HG03159 (cell line): ENCODE results near the gene IL22RA2.

Experiments
- ATAC-seq: cut with Tn5 transposase; IDR thresholded peaks from one replicate; pipeline ENCODE4 v1.9.1; 2021; ENCODE audit warnings: mild to moderate bottlenecking, moderate library complexity; ENCODE audit not compliant: unreplicated experiment

The IL22RA2 gene

GRCh38 chr6:137197684-137198645, 24.5 kb upstream of the IL22RA2 start:
- no peak for ATAC-seq

DNA sequence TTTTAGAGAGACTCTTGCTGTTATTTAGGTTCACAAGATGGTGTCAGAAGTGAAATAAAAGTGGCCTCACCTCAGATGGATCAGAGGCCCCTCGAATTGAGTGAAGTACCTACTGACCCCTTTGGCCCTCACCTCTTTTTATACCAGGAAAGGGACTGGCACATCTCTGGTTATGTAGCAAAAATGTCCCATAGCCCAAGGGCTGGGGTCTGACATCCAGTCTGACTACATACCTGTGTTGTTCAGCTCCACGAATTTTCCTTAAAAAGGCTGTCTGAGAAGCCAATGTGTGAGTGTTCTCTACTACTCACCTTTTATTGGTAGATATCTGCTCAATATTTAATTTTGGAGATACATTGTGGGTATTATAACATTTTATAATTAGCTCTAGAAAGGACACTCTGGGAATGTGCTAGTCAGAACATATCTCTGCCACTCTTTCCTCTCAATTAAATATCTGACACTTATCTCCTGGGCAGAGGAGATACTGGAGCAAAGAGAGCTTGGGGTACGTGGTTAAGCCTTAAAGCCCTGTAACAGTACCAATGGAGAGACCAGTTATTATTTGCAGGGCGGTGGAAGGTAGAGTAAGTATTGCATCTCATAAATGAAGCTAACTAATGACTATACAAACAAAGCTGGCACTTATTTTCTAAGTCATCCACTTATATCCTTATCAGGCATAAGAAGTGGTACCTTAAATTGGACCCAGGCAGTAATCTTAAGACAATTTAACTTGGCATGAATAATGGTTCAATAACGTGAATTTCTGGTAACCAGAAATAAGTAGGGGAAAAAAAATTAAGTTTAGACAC, 20.0 kb upstream of the IL22RA2 start:
- ATAC-seq = no peak

DNA sequence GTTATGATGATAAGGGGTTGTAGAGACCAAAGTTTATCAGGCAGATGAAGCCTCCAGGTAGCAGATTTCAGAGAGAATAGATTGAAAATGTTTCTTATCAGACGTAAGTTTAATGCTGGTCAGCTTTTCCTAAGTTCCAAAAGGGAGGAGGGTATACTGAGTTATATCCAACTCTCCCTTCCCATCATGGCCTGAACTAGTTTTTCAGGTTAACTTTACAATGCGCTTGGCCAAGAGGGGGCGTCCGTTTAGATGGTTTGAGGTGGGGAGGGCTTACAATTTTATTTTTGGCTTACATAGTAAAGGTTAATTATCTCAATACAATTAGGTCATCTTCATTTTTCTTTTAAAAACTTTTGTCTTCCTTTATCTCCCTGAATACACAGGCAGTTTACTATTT, 19.4 kb upstream of the IL22RA2 start:
- ATAC-seq = no peak

- no peak for ATAC-seq
Measured at GRCh38 chr6:137191670-137192069, 18.2 kb upstream of the IL22RA2 start.

DNA sequence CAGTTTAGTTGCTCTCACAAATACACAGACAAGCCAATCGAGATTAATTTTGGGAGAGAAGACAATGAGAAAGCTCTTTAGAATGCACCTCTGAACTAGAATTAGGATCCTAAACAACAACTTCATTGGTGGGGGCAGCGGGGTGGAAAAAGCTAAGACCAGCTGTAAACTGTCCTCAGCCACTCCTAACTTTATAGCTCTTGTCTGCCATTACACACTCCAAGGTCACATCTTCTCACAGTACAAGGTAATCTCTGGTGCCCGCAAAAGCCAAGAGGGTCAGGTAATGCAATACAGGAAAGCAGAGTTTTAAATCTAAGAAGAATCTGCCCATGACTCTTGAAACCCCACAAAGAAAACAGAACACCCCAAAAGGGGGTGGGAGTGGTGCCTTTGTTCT, 17.8 kb upstream of the IL22RA2 start:
- no peak for ATAC-seq

DNA sequence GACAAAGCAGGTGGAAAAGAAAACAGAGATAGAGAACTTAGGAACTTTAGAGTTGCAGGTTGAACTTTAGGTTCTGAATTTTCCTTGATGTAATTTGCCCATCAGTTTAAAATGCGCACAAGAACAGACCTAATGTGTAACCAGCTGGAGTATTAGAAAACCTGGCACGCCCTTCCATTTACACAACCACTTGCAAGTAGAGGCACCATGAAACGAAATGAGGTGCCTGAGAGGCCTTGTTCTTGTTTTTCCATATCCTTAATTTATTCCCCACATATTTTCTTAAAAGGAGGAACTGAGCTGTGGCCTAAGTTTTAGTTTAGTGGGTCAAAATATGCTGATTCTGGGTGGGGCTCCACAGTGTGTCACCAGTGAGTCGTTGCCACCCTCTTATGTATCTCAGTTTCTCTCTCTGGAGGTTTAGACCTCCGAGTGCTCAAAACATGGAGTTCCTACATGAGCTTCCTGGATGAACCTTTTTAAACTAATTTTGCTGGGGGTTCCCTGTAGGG, 17.2 kb upstream of the IL22RA2 start:
- no peak for ATAC-seq

- ATAC-seq = no peak
Measured at GRCh38 chr6:137188855-137189254, 15.4 kb upstream of the IL22RA2 start.

DNA sequence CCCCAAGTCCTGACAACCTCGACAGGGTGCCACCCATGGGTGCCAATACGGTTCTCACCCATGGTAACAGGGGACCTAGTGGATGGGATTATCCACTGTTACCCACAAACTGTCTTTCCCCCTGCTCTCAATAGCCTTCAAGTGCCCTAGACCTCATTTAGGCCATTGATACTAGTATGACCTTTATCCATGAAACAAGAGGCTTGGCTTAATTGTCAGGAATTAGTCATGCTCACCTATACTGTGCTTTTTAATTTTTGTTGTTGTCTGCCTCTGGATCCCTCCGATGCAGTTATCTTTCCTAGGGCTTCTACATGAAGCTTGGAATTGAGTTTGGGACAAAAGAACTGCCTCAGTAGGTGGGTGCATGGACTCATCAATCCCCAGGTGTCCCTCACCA, 11.8 kb upstream of the IL22RA2 start:
- ATAC-seq = no peak

DNA sequence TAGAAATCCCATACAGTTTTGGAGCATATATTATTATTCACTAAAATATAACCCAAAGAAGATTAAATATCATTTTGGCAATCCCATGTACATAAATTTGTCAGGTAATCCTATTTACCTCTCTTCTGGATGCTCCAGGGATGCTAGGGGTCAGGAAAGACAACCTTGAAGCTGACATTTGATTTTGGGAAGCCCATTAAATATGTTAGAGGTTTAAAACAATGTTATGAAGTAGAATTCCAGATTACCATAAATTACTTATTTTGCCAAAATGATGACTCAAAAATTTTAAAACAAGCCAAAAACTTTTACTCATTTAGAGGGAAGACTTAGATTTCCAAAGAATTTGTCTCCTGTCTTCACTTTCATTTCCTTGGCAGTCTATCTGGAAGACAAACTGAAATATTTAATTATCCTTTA, 9.2 kb upstream of the IL22RA2 start:
- ATAC-seq = no peak

GRCh38 chr6:137181891-137182653, 8.6 kb upstream of the IL22RA2 start:
- no peak for ATAC-seq

DNA sequence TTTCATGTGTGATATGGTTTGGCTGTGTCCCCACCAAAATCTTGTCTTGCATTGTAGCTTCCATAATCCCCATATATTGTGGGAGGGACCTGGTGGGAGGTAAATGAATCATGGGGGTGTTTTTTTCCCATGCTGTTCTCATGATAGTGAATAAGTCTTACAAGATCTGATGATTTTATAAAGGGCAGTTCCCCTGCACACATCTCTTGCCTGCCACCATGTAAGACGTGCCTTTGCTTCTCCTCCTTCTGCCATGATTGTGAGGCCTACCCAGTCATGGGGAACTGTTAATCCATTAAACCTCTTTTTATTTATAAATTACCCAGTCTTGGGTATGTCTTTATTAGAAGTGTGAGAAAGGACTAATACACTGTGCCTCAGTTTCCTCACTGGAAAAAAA, 4.2 kb upstream of the IL22RA2 start:
- ATAC-seq = no peak

- no peak for ATAC-seq
Measured at GRCh38 chr6:137176729-137177128, 3.3 kb upstream of the IL22RA2 start.

DNA sequence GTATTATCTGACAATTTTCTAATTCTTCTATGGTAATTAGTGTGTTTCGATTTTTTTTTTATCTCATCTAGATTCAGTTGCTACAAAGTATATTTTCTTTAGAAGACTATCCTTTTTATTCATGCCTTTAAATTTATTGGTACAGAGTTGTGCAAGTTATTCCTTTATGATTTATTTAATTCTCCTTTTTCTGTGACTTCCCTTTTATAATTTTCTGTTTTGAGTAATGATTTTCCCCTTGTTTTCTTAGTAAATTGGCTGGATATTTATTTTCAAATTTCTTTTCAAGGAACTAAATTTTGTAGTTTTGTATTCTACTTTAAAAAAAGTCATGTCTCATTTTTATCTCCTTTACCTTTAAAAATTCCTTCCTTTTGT, 2.4 kb upstream of the IL22RA2 start:
- no peak for ATAC-seq

DNA sequence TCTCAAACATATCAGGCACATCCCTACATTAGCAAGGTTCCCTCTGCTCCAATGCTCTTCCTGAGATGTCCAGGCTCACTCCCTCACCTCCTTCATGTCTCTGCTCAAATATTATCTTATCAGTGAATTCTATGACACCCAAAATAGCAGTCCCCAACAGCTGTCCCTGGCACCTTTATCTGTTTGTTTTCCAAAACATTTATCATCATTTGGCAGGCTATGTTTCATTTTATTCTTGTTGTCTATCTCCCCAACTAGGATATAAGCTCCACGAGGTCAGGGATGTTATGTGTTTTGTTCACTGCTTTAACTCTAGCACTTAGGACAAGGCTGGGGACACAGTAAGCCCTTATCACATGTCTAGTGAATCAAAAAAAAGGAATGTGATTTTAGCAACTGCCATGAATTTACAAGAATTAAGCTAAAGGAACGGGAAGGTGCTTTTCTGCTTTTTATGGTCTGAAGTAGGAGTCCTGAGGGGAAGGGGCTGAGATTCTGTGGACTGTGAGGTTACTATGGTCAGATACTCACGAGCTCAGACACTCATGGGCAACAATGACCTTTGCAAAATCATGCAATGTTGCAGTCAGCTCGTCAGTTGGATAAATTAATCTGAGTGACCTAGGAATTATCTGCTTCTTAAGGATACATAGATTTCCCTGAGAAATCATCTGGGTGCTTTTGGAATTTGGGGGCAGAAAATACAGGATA, 1.9 kb upstream of the IL22RA2 start:
- no peak for ATAC-seq

DNA sequence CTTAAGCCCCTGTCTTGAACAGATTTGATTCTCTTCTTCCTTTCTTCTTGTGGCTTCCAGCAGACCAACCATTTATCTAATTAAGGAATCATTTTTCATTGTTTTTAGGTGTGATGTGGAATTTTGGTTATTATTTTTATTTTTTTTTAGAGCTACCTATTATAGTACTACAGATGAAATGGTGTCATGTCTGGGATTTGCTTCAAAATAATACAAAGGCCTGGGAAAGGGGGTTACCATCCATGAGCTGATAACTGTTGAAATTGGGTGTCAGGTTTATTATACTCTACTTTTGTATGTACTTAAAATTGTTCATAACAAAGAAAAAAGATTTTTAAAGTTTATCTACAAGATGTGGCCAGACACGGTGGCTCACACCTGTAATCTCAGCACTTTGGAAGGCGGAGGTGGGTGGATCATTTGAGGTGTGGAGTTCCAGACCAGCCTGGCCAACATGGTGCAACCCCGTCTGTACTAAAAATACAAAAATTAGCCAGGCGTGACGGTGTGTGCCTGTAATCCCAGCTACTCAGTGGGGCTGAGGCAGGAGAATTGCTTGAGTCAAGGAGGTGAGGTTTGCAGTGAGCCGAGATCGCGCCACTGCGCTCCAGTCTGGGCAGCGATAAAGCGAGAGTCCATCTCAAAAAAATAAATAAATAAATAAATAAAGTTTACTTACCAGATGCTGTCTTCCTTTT, 561 bp downstream of the IL22RA2 start:
- ATAC-seq = no peak

GRCh38 chr6:137171824-137172733, 1.4 kb downstream of the IL22RA2 start:
- ATAC-seq = no peak

DNA sequence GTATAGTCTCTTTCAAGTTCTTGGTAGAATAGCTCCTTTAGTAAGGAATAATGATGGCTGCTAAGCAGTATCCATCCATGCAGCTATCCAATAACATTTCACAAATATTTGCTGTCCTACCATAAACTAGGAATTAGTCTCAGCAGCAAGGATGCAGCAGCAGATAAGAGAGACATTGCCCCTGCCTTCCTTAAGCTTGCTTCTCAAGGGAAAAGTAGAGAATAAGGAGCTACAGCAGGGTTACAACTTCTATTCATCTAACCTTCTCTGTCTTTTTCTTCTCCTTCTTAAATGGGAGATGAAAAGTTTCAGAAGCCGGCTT, 2.4 kb downstream of the IL22RA2 start:
- ATAC-seq = no peak

- ATAC-seq = no peak
Measured at GRCh38 chr6:137170266-137171052, 3.0 kb downstream of the IL22RA2 start.
